Measurements from ENCODE around the gene DGCR2.
"Not testable (repeated sequence)": the region's sequence is repeated elsewhere in the genome, so short reads cannot be mapped to it uniquely, and the experiment has no call there.

Gene DGCR2

GRCh38 chr22:19079691-19080090, 42.5 kb downstream of the DGCR2 start:
- DNase-seq = no peak

- no peak for DNase-seq
Observed at GRCh38 chr22:19075404-19075803, 46.8 kb downstream of the DGCR2 start.

GRCh38 chr22:19072853-19073252, 49.4 kb downstream of the DGCR2 start:
- DNase-seq = not testable (repeated sequence)

- DNase-seq = no peak
Observed at GRCh38 chr22:19070397-19071169, 51.6 kb downstream of the DGCR2 start.

GRCh38 chr22:19069451-19069850, 52.8 kb downstream of the DGCR2 start:
- no peak for DNase-seq

- no peak for DNase-seq
Observed at GRCh38 chr22:19068784-19069271, 53.4 kb downstream of the DGCR2 start.

GRCh38 chr22:19067696-19068348, 54.4 kb downstream of the DGCR2 start:
- no peak for DNase-seq

- DNase-seq = no peak
Observed at GRCh38 chr22:19066531-19067271, 55.5 kb downstream of the DGCR2 start.

GRCh38 chr22:19065929-19066328, 56.3 kb downstream of the DGCR2 start:
- no peak for DNase-seq

GRCh38 chr22:19065298-19065859, 56.8 kb downstream of the DGCR2 start:
- no peak for DNase-seq

- DNase-seq = no peak
Observed at GRCh38 chr22:19064354-19065054, 57.7 kb downstream of the DGCR2 start.

GRCh38 chr22:19063581-19064353, 58.4 kb downstream of the DGCR2 start:
- no peak for DNase-seq

GRCh38 chr22:19062943-19063308, 59.3 kb downstream of the DGCR2 start:
- DNase-seq = no peak

- no peak for DNase-seq
Observed at GRCh38 chr22:19062139-19062942, 59.9 kb downstream of the DGCR2 start.

- no peak for DNase-seq
Observed at GRCh38 chr22:19061471-19062138, 60.6 kb downstream of the DGCR2 start.

GRCh38 chr22:19060356-19061009, 61.7 kb downstream of the DGCR2 start:
- no peak for DNase-seq

- no peak for DNase-seq
Observed at GRCh38 chr22:19059481-19060278, 62.5 kb downstream of the DGCR2 start.

GRCh38 chr22:19058713-19059451, 63.3 kb downstream of the DGCR2 start:
- DNase-seq = no peak
